C4-2B (cell line): ENCODE data around the gene ZNF593OS.

Experiments used
- ZFX ChIP-seq: fragments of 450-650 bp; IDR thresholded peaks from 2 replicates; pipeline ENCODE4 v1.6.1; 2017
- TF ChIP-seq, protein P1 (sequence below): fragments of 450-650 bp; conservative IDR thresholded peaks from 2 replicates; pipeline ENCODE4 v1.5.1; 2017; ENCODE audit warnings: mild to moderate bottlenecking

DNA sequence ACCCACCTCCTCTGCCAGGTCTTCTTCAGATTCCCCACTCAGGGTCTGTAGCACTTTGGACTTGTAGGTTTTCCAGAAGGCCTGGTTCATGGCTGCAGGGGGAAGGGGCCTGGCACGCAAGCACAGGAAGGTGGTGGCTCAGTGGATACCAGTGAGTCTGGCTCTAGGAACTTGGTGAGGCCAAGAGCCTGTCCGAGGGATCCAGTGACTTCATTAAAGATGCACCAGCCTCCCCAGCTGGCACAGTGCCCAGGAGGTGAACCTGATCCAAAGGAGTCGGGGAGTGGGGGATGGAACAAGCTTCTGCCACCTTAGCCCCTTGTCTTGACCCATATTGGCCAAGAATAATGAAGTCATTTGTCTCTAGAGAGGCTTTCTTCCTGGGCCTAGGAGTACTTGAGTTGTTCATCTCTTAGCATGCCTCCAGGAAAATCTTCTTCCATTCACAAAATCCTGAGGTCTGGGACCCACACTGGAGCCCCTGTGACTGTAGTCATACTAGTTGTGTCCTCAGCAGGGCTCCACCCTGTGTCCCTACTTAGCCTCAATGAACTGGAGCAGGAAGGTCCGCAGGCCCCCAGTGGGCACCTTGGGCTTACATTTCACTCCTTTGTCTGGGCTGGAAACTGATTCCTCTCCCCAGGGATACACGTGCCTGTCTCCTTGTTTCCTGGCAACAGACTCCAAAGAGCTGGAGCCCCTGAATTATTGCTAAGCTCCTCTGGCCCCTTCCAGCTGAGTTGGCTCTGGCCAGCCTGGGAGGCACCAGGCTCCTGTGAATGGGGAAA, 3.0 kb downstream of the ZNF593OS start, which contains the start of gene C1orf232:
- TF ChIP-seq, protein P1, sequence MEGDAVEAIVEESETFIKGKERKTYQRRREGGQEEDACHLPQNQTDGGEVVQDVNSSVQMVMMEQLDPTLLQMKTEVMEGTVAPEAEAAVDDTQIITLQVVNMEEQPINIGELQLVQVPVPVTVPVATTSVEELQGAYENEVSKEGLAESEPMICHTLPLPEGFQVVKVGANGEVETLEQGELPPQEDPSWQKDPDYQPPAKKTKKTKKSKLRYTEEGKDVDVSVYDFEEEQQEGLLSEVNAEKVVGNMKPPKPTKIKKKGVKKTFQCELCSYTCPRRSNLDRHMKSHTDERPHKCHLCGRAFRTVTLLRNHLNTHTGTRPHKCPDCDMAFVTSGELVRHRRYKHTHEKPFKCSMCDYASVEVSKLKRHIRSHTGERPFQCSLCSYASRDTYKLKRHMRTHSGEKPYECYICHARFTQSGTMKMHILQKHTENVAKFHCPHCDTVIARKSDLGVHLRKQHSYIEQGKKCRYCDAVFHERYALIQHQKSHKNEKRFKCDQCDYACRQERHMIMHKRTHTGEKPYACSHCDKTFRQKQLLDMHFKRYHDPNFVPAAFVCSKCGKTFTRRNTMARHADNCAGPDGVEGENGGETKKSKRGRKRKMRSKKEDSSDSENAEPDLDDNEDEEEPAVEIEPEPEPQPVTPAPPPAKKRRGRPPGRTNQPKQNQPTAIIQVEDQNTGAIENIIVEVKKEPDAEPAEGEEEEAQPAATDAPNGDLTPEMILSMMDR, result no peak
- TF ChIP-seq ZFX, result no peak
